DMS153 (cell line): Measurements from ENCODE around the gene TMEM175.
"Not testable (repeated sequence)": the region's sequence is repeated elsewhere in the genome, so short reads cannot be mapped to it uniquely, and the experiment has no call there.

Source experiments
- DNase-seq: peaks from one replicate; lab custom pipeline; 2025; lab: John Stamatoyannopoulos, UW

The TMEM175 gene

GRCh38 chr4:917466-917865, 14.8 kb upstream of the TMEM175 start:
- no peak for DNase-seq

- no peak for DNase-seq
Observed at GRCh38 chr4:917992-918391, 14.3 kb upstream of the TMEM175 start.

GRCh38 chr4:918591-918990, 13.7 kb upstream of the TMEM175 start:
- DNase-seq, result not testable (repeated sequence)

GRCh38 chr4:919004-919680, 13.1 kb upstream of the TMEM175 start:
- not testable (repeated sequence) for DNase-seq

GRCh38 chr4:921830-922331, 10.4 kb upstream of the TMEM175 start:
- no peak for DNase-seq

GRCh38 chr4:924107-925096, 7.9 kb upstream of the TMEM175 start:
- no peak for DNase-seq

GRCh38 chr4:925171-925570, 7.1 kb upstream of the TMEM175 start:
- DNase-seq, result no peak

GRCh38 chr4:925771-926500, 6.3 kb upstream of the TMEM175 start:
- no peak for DNase-seq

GRCh38 chr4:926538-926937, 5.7 kb upstream of the TMEM175 start:
- DNase-seq, result no peak

GRCh38 chr4:927566-927965, 4.7 kb upstream of the TMEM175 start:
- not testable (repeated sequence) for DNase-seq

- no peak for DNase-seq
Observed at GRCh38 chr4:929096-929765, 3.0 kb upstream of the TMEM175 start.

GRCh38 chr4:930028-930551, 2.2 kb upstream of the TMEM175 start:
- DNase-seq, result no peak

- DNase-seq, result no peak
Observed at GRCh38 chr4:930827-931193, 1.4 kb upstream of the TMEM175 start.

- DNase-seq, result no peak
Observed at GRCh38 chr4:931194-931959, 883 bp upstream of the TMEM175 start.

- no peak for DNase-seq
Observed at GRCh38 chr4:932713-933070, 432 bp downstream of the TMEM175 start.

- DNase-seq, result not testable (repeated sequence)
Observed at GRCh38 chr4:939508-939907, 7.2 kb downstream of the TMEM175 start.

- DNase-seq, result no peak
Observed at GRCh38 chr4:945274-946102, 13.2 kb downstream of the TMEM175 start.

- no peak for DNase-seq
Observed at GRCh38 chr4:946103-946450, 13.8 kb downstream of the TMEM175 start.

GRCh38 chr4:946517-947471, 14.5 kb downstream of the TMEM175 start:
- DNase-seq, result no peak
